DMS 273 (cell line): Measurements from ENCODE around the gene DES.
A peak's percentile ranks its signal among the peaks of the same experiment; 100 is the strongest.

ENCODE experiments used
- DNase-seq: peaks from one replicate; lab custom pipeline; 2025; ENCODE audit not compliant: unreplicated experiment; lab: John Stamatoyannopoulos, UW

Gene DES

GRCh38 chr2:219453671-219454590, 35.8 kb downstream of the DES start:
- DNase-seq = peak; percentile 99

- DNase-seq = no peak
Observed at GRCh38 chr2:219455581-219455980, 37.4 kb downstream of the DES start.

- peak; percentile 60 for DNase-seq
Observed at GRCh38 chr2:219457784-219458369, 39.7 kb downstream of the DES start.

GRCh38 chr2:219458996-219459395, 40.8 kb downstream of the DES start:
- DNase-seq = no peak

GRCh38 chr2:219459460-219460311, 41.5 kb downstream of the DES start:
- DNase-seq = peak; percentile 83

- peak; percentile 89 for DNase-seq
Observed at GRCh38 chr2:219460424-219460926, 42.3 kb downstream of the DES start.

- DNase-seq = peak; percentile 27
Observed at GRCh38 chr2:219461047-219461514, 42.9 kb downstream of the DES start.

- DNase-seq = no peak
Observed at GRCh38 chr2:219461669-219462068, 43.5 kb downstream of the DES start.

- no peak for DNase-seq
Observed at GRCh38 chr2:219462349-219462748, 44.2 kb downstream of the DES start.

- DNase-seq = no peak
Observed at GRCh38 chr2:219464286-219465032, 46.3 kb downstream of the DES start.

- no peak for DNase-seq
Observed at GRCh38 chr2:219465659-219466561, 47.7 kb downstream of the DES start.

- no peak for DNase-seq
Observed at GRCh38 chr2:219466816-219467735, 48.9 kb downstream of the DES start.

GRCh38 chr2:219467736-219468075, 49.5 kb downstream of the DES start:
- DNase-seq = no peak

- no peak for DNase-seq
Observed at GRCh38 chr2:219468410-219469185, 50.4 kb downstream of the DES start.

- no peak for DNase-seq
Observed at GRCh38 chr2:219469186-219469724, 51.1 kb downstream of the DES start.

- DNase-seq = no peak
Observed at GRCh38 chr2:219470429-219470828, 52.3 kb downstream of the DES start.
